Measurements from ENCODE around the gene RAB8B. TPM values are rescaled to one million over a fixed set of nuclear protein-coding genes. Genes with fewer than 3 reads are reported as not detected.

The RAB8B gene
- total RNA-seq, 1 experiment from 2014 or later: 18.2 TPM

DNA sequence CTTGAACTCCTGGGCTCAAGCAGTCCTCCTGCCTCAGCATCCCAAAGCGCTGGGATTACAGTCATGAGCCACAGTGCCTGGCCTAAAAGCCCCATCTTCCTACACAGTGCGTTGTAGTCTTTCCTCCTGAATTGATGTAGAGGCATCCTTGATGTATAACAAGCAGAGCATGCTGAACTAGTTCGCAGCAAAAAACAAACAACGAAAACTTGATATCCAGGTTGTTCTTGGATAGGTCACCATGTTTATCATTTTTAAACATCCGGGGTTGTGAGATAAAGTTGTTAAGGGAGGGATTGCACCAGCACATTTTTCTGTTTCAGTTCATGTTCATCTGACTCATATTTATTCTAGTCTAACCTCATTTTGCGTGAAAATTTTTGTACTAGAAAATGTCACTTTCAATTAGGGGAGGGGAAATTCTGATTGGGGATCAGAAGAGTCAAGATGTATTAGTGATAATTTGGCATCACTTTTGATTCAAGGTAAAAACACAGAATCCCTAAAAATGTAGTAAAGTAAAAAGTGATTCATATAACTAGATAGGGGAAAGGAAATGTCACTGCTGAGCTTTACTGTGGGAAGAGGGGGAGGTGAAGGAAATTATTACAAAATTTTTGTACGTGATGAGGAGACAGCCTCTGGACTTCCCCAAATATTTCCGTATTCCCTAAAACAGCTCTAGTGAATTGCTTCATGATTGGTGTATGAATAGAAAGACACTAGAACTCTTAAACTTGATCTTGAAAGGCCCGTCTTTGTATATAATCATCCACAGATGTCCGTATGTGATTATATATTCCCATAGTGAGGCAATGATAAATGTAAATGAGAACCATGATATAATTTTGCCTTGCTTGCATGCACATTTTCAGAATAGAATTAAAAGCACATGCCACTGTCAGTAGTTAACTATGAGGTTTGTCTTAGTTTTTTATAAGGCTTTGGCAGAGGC is 22.9 kb downstream of the RAB8B start:
- intact Hi-C loops (cut with micrococcal nuclease; ENCODE audit: unreplicated experiment): no loop called here
- H3K4me3 Mint-ChIP-seq (ENCODE audit: unreplicated experiment): peak overlapping the region; percentile 9
- CTCF ChIA-PET: no interaction called here

DNA sequence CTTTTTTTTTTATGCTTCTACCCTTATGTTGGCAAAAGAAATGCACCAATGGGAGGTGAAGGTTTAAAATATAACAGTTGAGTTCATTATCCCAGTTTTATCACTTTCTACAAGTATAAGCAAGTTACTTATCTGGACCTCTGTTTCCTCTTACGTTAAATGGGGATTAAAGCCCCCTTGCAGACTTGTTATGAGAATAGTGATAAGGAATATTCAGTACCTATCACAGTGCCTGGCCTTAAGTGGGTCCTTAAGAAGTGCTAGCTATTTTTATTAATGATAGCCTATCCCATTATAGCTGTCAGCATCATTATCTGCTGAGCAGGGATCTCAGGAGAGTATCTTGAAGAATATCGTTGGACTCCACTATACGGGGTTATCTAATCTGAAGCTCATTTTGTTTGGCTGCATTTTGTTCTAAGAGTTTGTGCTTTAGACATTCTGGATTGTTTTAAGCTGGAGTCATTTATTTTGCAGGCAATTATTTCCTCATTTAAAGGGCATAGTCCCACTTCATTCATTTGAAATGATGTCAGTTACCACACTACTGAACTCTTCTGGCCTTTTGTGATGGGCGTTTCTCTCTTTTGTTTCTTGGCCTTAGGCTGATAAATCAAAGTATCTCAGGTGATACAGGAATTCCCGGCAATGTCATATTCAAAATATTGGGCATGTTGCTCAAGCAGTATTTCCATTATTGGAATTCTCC is 28.8 kb downstream of the RAB8B start:
- ChIA-PET CTCF (no interaction called here), POLR2A (no interaction called here)
- H3K4me3 Mint-ChIP-seq (ENCODE audit: unreplicated experiment): no peak overlapping the region
- H3K4me1 Mint-ChIP-seq (ENCODE audit: low read depth, unreplicated experiment): peaks cover 13% of the 10 kb centered on the region
- Histone ChIP-seq H3K4me3 (ENCODE audit: low read depth, low read length) (no peak overlapping the region), H3K9me3 (no peaks in the 10 kb centered on the region), H3K36me3 (ENCODE audit: control insufficient read depth, insufficient read depth, low read length) (no peaks in the 10 kb centered on the region), H3K4me1 (peaks cover 10% of the 10 kb centered on the region), H3K27me3 (replicated peaks; ENCODE audit: control insufficient read depth, insufficient read depth, low read length) (no peaks in the 10 kb centered on the region)
- TF ChIP-seq, protein P1, sequence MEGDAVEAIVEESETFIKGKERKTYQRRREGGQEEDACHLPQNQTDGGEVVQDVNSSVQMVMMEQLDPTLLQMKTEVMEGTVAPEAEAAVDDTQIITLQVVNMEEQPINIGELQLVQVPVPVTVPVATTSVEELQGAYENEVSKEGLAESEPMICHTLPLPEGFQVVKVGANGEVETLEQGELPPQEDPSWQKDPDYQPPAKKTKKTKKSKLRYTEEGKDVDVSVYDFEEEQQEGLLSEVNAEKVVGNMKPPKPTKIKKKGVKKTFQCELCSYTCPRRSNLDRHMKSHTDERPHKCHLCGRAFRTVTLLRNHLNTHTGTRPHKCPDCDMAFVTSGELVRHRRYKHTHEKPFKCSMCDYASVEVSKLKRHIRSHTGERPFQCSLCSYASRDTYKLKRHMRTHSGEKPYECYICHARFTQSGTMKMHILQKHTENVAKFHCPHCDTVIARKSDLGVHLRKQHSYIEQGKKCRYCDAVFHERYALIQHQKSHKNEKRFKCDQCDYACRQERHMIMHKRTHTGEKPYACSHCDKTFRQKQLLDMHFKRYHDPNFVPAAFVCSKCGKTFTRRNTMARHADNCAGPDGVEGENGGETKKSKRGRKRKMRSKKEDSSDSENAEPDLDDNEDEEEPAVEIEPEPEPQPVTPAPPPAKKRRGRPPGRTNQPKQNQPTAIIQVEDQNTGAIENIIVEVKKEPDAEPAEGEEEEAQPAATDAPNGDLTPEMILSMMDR (IDR thresholded peaks at IDR 0.05; ENCODE audit: insufficient read depth in 1 of 2, low read depth in 1 of 2, low read length in 1 of 2, severe bottlenecking in 1 of 2, unreplicated experiment in 1 of 2): no peak
- no peaks in the 10 kb centered on the region for H3K9me3 Mint-ChIP-seq (ENCODE audit: unreplicated experiment)
- H3K27me3 Mint-ChIP-seq (ENCODE audit: insufficient read depth, unreplicated experiment): no peaks in the 10 kb centered on the region
- DNase-seq: no peak
- intact Hi-C loops (cut with micrococcal nuclease; ENCODE audit: unreplicated experiment): no loop called here
- BruUV-seq (replicated peaks): no TSS peak
- no peak overlapping the region for H3K27ac Mint-ChIP-seq (ENCODE audit: unreplicated experiment)
- H3K36me3 Mint-ChIP-seq (ENCODE audit: insufficient read depth, unreplicated experiment): no peaks in the 10 kb centered on the region

More for the DNA sequence above, 22.9 kb downstream of the RAB8B start:
- H3K4me1 Mint-ChIP-seq (ENCODE audit: low read depth, unreplicated experiment): peaks cover 24% of the 10 kb centered on the region
- H3K36me3 Mint-ChIP-seq (ENCODE audit: insufficient read depth, unreplicated experiment): peaks cover 4% of the 10 kb centered on the region
- no peaks in the 10 kb centered on the region for H3K27me3 Mint-ChIP-seq (ENCODE audit: insufficient read depth, unreplicated experiment)
- BruUV-seq (replicated peaks): no TSS peak
- POLR2A ChIA-PET: no interaction called here
- peak in 1 of 2 experiments; percentile 43 for DNase-seq
- TF ChIP-seq, protein P1 (IDR thresholded peaks at IDR 0.05; ENCODE audit: insufficient read depth in 1 of 2, low read depth in 1 of 2, low read length in 1 of 2, severe bottlenecking in 1 of 2, unreplicated experiment in 1 of 2): no peak
- no peaks in the 10 kb centered on the region for H3K27me3 ChIP-seq (replicated peaks; ENCODE audit: control insufficient read depth, insufficient read depth, low read length)
- no peaks in the 10 kb centered on the region for H3K9me3 ChIP-seq
- no peaks in the 10 kb centered on the region for H3K9me3 Mint-ChIP-seq (ENCODE audit: unreplicated experiment)
- peaks cover 24% of the 10 kb centered on the region for H3K4me1 ChIP-seq
- no peak overlapping the region for H3K4me3 ChIP-seq (ENCODE audit: low read depth, low read length)
- peak overlapping the region; percentile 65 for H3K27ac Mint-ChIP-seq (ENCODE audit: unreplicated experiment)
- H3K36me3 ChIP-seq (ENCODE audit: control insufficient read depth, insufficient read depth, low read length): no peaks in the 10 kb centered on the region

DNA sequence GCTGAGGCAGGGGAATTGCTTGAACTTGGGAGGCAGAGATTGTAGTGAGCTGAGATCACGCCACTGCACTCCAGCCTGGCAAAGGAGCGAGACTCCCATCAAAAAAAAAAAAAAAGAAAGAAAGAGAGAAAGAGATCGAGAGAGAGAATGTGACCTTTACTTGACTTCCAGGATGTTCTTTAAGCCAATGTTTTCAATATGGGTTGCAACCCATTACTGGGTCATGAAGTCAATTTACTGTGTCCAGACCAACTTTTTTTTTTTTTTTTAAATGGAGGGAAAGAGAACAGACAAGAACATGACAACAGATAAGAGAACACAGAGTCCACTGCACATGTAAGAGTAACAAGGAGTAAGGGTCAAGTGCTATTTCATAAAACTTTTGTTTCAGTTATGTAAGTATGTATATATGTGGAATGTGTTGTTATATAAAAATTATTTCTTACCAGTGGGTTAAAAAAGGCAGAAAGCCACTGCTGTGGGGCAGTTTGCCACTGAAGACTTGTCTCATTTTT is 29.8 kb downstream of the RAB8B start:
- Mint-ChIP-seq H3K9me3 (ENCODE audit: unreplicated experiment) (no peaks in the 10 kb centered on the region), H3K27me3 (ENCODE audit: insufficient read depth, unreplicated experiment) (no peaks in the 10 kb centered on the region), H3K36me3 (ENCODE audit: insufficient read depth, unreplicated experiment) (no peaks in the 10 kb centered on the region), H3K4me1 (ENCODE audit: low read depth, unreplicated experiment) (peaks cover 13% of the 10 kb centered on the region), H3K27ac (ENCODE audit: unreplicated experiment) (no peak overlapping the region), H3K4me3 (ENCODE audit: unreplicated experiment) (no peak overlapping the region)
- BruUV-seq (replicated peaks): no TSS peak
- intact Hi-C loops (cut with micrococcal nuclease; ENCODE audit: unreplicated experiment): no loop called here
- TF ChIP-seq, protein P1 (IDR thresholded peaks at IDR 0.05; ENCODE audit: insufficient read depth in 1 of 2, low read depth in 1 of 2, low read length in 1 of 2, severe bottlenecking in 1 of 2, unreplicated experiment in 1 of 2): no peak
- ChIA-PET CTCF (interaction anchor here (0.6 kb wide), 1 partner anchor 285 kb away, joined by 4 read pairs; no protein-coding TSS in a partner anchor), POLR2A (no interaction called here)
- Histone ChIP-seq H3K9me3 (no peaks in the 10 kb centered on the region), H3K4me3 (ENCODE audit: low read depth, low read length) (no peak overlapping the region), H3K27me3 (replicated peaks; ENCODE audit: control insufficient read depth, insufficient read depth, low read length) (no peaks in the 10 kb centered on the region), H3K36me3 (ENCODE audit: control insufficient read depth, insufficient read depth, low read length) (no peaks in the 10 kb centered on the region), H3K4me1 (peaks cover 10% of the 10 kb centered on the region)
- no peak for DNase-seq
